Gastrocnemius medialis (tissue), 4 donors: ENCODE measurements around the gene HEPHL1.

Experiments used
- POLR2A ChIP-seq, 2 donors: fragments of 450-650 bp; IDR thresholded peaks; one replicate each; pipeline ENCODE4 v1.6.1; 2017; ENCODE audit warnings: antibody characterized with exemption in 2 of 2, mild to moderate bottlenecking in 2 of 2, moderate library complexity in 2 of 2
- TF ChIP-seq, protein P1 (sequence below), 5 experiments: fragments of 450-650 bp in 3 of 5; fragments of 200-600 bp in 2 of 5; sonication (generic) in 2 of 5; IDR thresholded peaks in 4 of 5; conservative IDR thresholded peaks in 1 of 5; 1 replicate in 4 of 5; 2 replicates in 1 of 5; pipeline ENCODE4 v1.5.1; 2016 to 2019; ENCODE audit warnings: antibody characterized with exemption in 5 of 5, mild to moderate bottlenecking in 3 of 5, moderate library complexity in 3 of 5

DNA sequence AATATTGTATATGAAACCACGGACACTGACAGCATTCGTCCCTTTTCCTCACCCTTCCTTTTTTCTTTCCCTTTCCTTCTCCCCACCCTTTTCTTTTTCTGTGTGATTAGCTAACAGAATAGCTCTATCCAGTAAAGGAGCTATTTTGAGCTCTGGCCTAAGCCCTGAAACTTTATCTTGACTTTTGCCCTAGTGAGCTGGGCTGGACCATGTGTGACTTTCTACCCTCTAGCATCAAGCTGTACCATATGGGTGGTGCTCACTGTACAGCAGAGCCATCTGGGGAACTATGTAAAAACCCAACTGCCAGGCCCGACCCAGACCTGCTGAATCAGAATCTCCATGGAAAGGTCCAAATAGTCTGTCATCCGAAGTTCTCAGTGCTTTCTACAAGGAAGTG is 85.6 kb downstream of the HEPHL1 start:
- TF ChIP-seq POLR2A (IDR thresholded peaks at IDR 0.05) = no peak
- TF ChIP-seq, protein P1, sequence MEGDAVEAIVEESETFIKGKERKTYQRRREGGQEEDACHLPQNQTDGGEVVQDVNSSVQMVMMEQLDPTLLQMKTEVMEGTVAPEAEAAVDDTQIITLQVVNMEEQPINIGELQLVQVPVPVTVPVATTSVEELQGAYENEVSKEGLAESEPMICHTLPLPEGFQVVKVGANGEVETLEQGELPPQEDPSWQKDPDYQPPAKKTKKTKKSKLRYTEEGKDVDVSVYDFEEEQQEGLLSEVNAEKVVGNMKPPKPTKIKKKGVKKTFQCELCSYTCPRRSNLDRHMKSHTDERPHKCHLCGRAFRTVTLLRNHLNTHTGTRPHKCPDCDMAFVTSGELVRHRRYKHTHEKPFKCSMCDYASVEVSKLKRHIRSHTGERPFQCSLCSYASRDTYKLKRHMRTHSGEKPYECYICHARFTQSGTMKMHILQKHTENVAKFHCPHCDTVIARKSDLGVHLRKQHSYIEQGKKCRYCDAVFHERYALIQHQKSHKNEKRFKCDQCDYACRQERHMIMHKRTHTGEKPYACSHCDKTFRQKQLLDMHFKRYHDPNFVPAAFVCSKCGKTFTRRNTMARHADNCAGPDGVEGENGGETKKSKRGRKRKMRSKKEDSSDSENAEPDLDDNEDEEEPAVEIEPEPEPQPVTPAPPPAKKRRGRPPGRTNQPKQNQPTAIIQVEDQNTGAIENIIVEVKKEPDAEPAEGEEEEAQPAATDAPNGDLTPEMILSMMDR (IDR thresholded peaks at IDR 0.05 in 4 of 5, conservative IDR thresholded peaks at IDR 0.05 in 1 of 5) = no peak
